Upper lobe of left lung (tissue), 6 donors: ENCODE data around the gene SDK1. TPM values are rescaled to one million over a fixed set of nuclear protein-coding genes. Genes with fewer than 3 reads are reported as not detected.

Experiments used
- ATAC-seq, 2 donors: fragments of 200-7000 bp; cut with Tn5 transposase; one replicate each; pipeline ENCODE4 v1.9.1; 2022; ENCODE audit warnings: mild to moderate bottlenecking in 2 of 2, moderate library complexity in 2 of 2; ENCODE audit not compliant: low FRiP score in 2 of 2
- DNase-seq, 2 donors: peaks; one replicate each; pipeline ENCODE4 v3.0.0-alpha.2; 2019 to 2020
- H3K27ac ChIP-seq, 4 donors: fragments of 200-600 bp; sonication (generic); one replicate each; pipeline ENCODE4 v1.5.1; 2016 to 2019
- H3K27me3 ChIP-seq, 4 donors: fragments of 200-600 bp; sonication (generic); one replicate each; pipeline ENCODE4 v1.5.1; 2017 to 2019
- H3K36me3 ChIP-seq, 4 donors: fragments of 200-600 bp; sonication (generic); one replicate each; pipeline ENCODE4 v1.5.1; 2016 to 2019
- H3K4me1 ChIP-seq, 4 donors: fragments of 200-600 bp; sonication (generic); one replicate each; pipeline ENCODE4 v1.5.1; 2018 to 2019
- H3K4me3 ChIP-seq, 4 donors: fragments of 200-600 bp; sonication (generic); one replicate each; pipeline ENCODE4 v1.5.1; 2017 to 2019; ENCODE audit warnings: mild to moderate bottlenecking in 2 of 4, moderate library complexity in 1 of 4
- H3K9me3 ChIP-seq, 4 donors: fragments of 200-600 bp; sonication (generic); one replicate each; pipeline ENCODE4 v1.5.1; 2018 to 2019
- CTCF ChIP-seq, 6 experiments: fragments of 450-650 bp in 4 of 6; fragments of 200-600 bp in 2 of 6; sonication (generic) in 2 of 6; IDR thresholded peaks; one replicate each; pipeline ENCODE4 v1.5.1; 2016 to 2019; ENCODE audit warnings: antibody characterized with exemption in 6 of 6
- EP300 ChIP-seq, 4 donors: sonication (generic); formaldehyde crosslinking; IDR thresholded peaks; one replicate each; pipeline ENCODE4 v1.5.1; 2017; ENCODE audit warnings: antibody characterized with exemption in 4 of 4, control low read depth in 2 of 4
- POLR2A ChIP-seq, 4 donors: fragments of 450-650 bp; IDR thresholded peaks; one replicate each; pipeline ENCODE4 v1.5.1; 2016 to 2017; ENCODE audit warnings: antibody characterized with exemption in 4 of 4, mild to moderate bottlenecking in 2 of 4
- POLR2AphosphoS5 ChIP-seq, 2 donors: sonication (generic); formaldehyde crosslinking; IDR thresholded peaks; one replicate each; pipeline ENCODE4 v1.5.1; 2017; ENCODE audit warnings: antibody characterized with exemption in 2 of 2
- WGBS, 2 donors: methylation state at CpG; one replicate each; pipeline ENCODE4 v1.1.5; 2017 to 2018; 5-methylcytosine and 5-hydroxymethylcytosine counted together
- total RNA-seq, 6 donors: library from RNA; depleted of rRNA in 4 of 6; stranded (reverse); fragments of >200 nt in 4 of 6; gene quantifications; one replicate each; pipeline versions ENCODE4 v1.1.0 to v1.2.1, GENCODE V29; 2016 to 2021
- donor health status: DM: no; HTN: no; CAD: no; lungs with moderate emphysema.
- donor health status: DM: no; HTN: yes; CAD: no; lungs with severe emphysema.

SDK1 gene
- total RNA-seq, 6 donors from 2014 or later: 9.3 to 90.1 (median 11.8) TPM

GRCh38 chr7:4144172-4144701 is 843.2 kb downstream of the SDK1 start:
- DNase-seq: peak in 1 of 2 donors; percentile 54
- no peak overlapping the region for H3K27ac ChIP-seq
- H3K27me3 ChIP-seq: no peaks in the 10 kb centered on the region
- WGBS, 2 donors: 36 to 49% methylated on average over 11 of the region's 20 CpGs
- no peak for ATAC-seq
- no peaks in the 10 kb centered on the region for H3K4me1 ChIP-seq
- peak overlapping the region in 1 of 4 donors; percentile 1 for H3K4me3 ChIP-seq
- H3K9me3 ChIP-seq: no peaks in the 10 kb centered on the region
- TF ChIP-seq CTCF (IDR thresholded peaks at IDR 0.05) (no peak), EP300 (IDR thresholded peaks at IDR 0.05) (no peak), POLR2A (IDR thresholded peaks at IDR 0.05) (no peak), POLR2AphosphoS5 (IDR thresholded peaks at IDR 0.05) (no peak)
- H3K36me3 ChIP-seq: no peaks in the 10 kb centered on the region

- no peaks in the 10 kb centered on the region for H3K36me3 ChIP-seq
- no peak for TF ChIP-seq EP300 (IDR thresholded peaks at IDR 0.05)
- TF ChIP-seq CTCF (IDR thresholded peaks at IDR 0.05): no peak
- TF ChIP-seq POLR2AphosphoS5 (IDR thresholded peaks at IDR 0.05): no peak
- no peak for TF ChIP-seq POLR2A (IDR thresholded peaks at IDR 0.05)
- no peak overlapping the region for H3K27ac ChIP-seq
- H3K27me3 ChIP-seq: no peaks in the 10 kb centered on the region
- peak overlapping the region in 1 of 4 donors; percentile 1 for H3K4me3 ChIP-seq
- peak in 1 of 2 donors; percentile 77 for ATAC-seq
- WGBS, 2 donors: 15 to 32% methylated on average over 16 to 25 of the region's 25 CpGs
- no peaks in the 10 kb centered on the region for H3K4me1 ChIP-seq
- peak in 1 of 2 donors; percentile 72 for DNase-seq
- H3K9me3 ChIP-seq: no peaks in the 10 kb centered on the region
Observed at GRCh38 chr7:4144811-4145510, 843.9 kb downstream of the SDK1 start.

GRCh38 chr7:4145576-4145975 is 844.5 kb downstream of the SDK1 start:
- TF ChIP-seq POLR2A (IDR thresholded peaks at IDR 0.05): no peak
- no peak for TF ChIP-seq EP300 (IDR thresholded peaks at IDR 0.05)
- TF ChIP-seq POLR2AphosphoS5 (IDR thresholded peaks at IDR 0.05): no peak
- no peak for TF ChIP-seq CTCF (IDR thresholded peaks at IDR 0.05)
- H3K4me3 ChIP-seq: no peak overlapping the region
- ATAC-seq: no peak
- H3K9me3 ChIP-seq: no peaks in the 10 kb centered on the region
- H3K36me3 ChIP-seq: no peaks in the 10 kb centered on the region
- H3K27ac ChIP-seq: no peak overlapping the region
- DNase-seq: peak in 1 of 2 donors; percentile 66
- H3K4me1 ChIP-seq: no peaks in the 10 kb centered on the region
- 80 to 86% methylated on average over 3 to 13 of the region's 14 CpGs for WGBS, 2 donors
- H3K27me3 ChIP-seq: no peaks in the 10 kb centered on the region

- H3K4me1 ChIP-seq: no peaks in the 10 kb centered on the region
- peak in 1 of 2 donors; percentile 62 for DNase-seq
- TF ChIP-seq POLR2AphosphoS5 (IDR thresholded peaks at IDR 0.05): no peak
- TF ChIP-seq CTCF (IDR thresholded peaks at IDR 0.05): no peak
- no peak for TF ChIP-seq EP300 (IDR thresholded peaks at IDR 0.05)
- no peak for TF ChIP-seq POLR2A (IDR thresholded peaks at IDR 0.05)
- H3K9me3 ChIP-seq: no peaks in the 10 kb centered on the region
- no peak overlapping the region for H3K27ac ChIP-seq
- H3K36me3 ChIP-seq: no peaks in the 10 kb centered on the region
- H3K4me3 ChIP-seq: no peak overlapping the region
- ATAC-seq: no peak
- 83 to 89% methylated on average over 28 of the region's 28 CpGs for WGBS, 2 donors
- no peaks in the 10 kb centered on the region for H3K27me3 ChIP-seq
Observed at GRCh38 chr7:4147926-4148620, 847.0 kb downstream of the SDK1 start.
